HG03039 (cell line): ENCODE data around the gene MUC5B.
"Not testable (repeated sequence)": the region's sequence is repeated elsewhere in the genome, so short reads cannot be mapped to it uniquely, and the experiment has no call there.

Experiments used
- ATAC-seq: cut with Tn5 transposase; IDR thresholded peaks from one replicate; pipeline ENCODE4 v1.9.1; 2021; ENCODE audit warnings: mild to moderate bottlenecking, moderate library complexity; ENCODE audit not compliant: unreplicated experiment

Gene MUC5B

GRCh38 chr11:1202776-1203504 is 19.9 kb upstream of the MUC5B start:
- ATAC-seq: no peak

GRCh38 chr11:1203505-1204271 is 19.2 kb upstream of the MUC5B start:
- no peak for ATAC-seq

GRCh38 chr11:1204381-1205101 is 18.3 kb upstream of the MUC5B start:
- no peak for ATAC-seq

GRCh38 chr11:1205121-1205986 is 17.5 kb upstream of the MUC5B start:
- no peak for ATAC-seq

- ATAC-seq: no peak
Measured at GRCh38 chr11:1205987-1206331, 16.9 kb upstream of the MUC5B start.

GRCh38 chr11:1206391-1207271 is 16.2 kb upstream of the MUC5B start:
- ATAC-seq: no peak

GRCh38 chr11:1207401-1208143 is 15.3 kb upstream of the MUC5B start:
- ATAC-seq: no peak

- ATAC-seq: no peak
Measured at GRCh38 chr11:1208144-1208393, 14.8 kb upstream of the MUC5B start.

- ATAC-seq: no peak
Measured at GRCh38 chr11:1208394-1209261, 14.2 kb upstream of the MUC5B start.

GRCh38 chr11:1209371-1210057 is 13.4 kb upstream of the MUC5B start:
- no peak for ATAC-seq

- no peak for ATAC-seq
Measured at GRCh38 chr11:1211838-1212237, 11.0 kb upstream of the MUC5B start.

GRCh38 chr11:1215826-1216225 is 7.0 kb upstream of the MUC5B start:
- ATAC-seq: not testable (repeated sequence)

GRCh38 chr11:1217151-1217550 is 5.7 kb upstream of the MUC5B start:
- no peak for ATAC-seq

GRCh38 chr11:1218256-1218787 is 4.5 kb upstream of the MUC5B start:
- ATAC-seq: no peak

GRCh38 chr11:1218788-1219445 is 3.9 kb upstream of the MUC5B start:
- no peak for ATAC-seq

GRCh38 chr11:1219446-1219833 is 3.4 kb upstream of the MUC5B start:
- no peak for ATAC-seq
